NCI-H345 treated with DMSO at 0.1 percent for 48 hours (cell line): ENCODE data around the gene MASP2.
"Not testable (repeated sequence)": the region's sequence is repeated elsewhere in the genome, so short reads cannot be mapped to it uniquely, and the experiment has no call there.

Experiments used
- DNase-seq: peaks from one replicate; lab custom pipeline; 2025; ENCODE audit not compliant: unreplicated experiment; lab: John Stamatoyannopoulos, UW

The MASP2 gene

DNA sequence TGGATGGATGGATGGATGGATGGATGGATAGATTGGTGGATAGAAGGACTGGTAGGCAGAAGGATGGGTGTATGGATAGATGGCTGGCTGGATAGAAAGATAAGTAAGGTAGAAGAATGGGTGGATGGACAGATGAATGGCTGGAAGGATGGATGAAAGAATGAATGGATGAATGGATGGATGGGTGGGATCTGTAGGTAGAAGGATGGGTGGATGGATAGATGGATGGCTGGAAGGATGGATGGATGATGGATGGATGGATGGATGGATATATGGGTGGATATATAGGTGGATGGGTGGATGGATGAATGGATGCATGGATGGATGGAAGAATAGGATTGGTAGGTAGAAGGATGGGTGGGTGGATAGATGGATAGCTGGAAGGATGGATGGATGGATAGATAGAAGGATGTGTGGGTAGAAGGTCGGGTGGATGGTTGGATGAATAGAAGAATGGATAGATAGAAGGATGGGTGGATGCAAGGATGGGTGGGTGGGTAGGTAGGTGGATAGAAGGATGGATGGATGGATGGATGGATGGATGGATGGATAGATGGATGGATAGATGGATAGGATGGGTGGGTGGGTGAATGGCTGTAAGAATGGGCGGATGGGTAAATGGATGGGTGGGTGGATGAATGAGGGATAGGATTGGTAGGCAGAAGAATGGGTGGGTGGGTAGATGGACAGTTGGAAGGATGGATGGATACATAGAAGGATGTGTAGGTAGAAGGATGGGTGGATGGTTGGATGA is 7.5 kb downstream of the MASP2 start:
- no peak for DNase-seq

- DNase-seq, result peak; percentile 87
These were observed 9.3 kb downstream of the MASP2 start for GRCh38 chr1:11037740-11038182.

- not testable (repeated sequence) for DNase-seq
These were observed 9.9 kb downstream of the MASP2 start for GRCh38 chr1:11037019-11037739.

DNA sequence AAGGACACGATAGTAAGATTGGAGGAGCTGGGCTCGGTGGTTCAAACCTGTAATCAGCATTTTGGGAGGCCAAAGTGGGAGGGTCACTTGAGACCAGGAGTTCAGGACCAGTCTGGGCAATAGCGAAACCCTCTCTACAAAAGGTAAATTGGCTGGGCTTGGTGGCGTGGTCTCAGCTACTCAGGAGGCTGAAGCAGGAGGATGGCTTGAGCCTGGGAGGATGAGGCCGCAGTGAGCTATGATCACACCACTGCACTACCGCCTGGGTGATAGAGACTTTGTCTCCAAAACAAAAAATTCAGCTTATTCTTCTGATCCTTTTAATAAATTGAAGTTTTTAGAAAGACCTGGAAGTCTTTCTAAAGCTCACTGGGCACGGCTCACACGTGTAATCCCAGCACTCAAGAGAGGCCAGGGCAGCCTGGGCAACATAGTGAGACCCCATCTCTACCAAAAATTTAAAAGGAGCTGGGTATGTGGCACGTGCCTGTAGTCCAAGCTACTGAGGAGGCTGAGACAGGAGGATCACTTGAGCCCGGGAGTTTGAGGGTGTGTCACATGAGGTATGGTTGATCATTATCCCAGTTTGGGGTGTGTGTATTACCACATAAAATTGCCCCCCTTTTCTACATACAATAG is 15.3 kb downstream of the MASP2 start:
- DNase-seq, result no peak

DNA sequence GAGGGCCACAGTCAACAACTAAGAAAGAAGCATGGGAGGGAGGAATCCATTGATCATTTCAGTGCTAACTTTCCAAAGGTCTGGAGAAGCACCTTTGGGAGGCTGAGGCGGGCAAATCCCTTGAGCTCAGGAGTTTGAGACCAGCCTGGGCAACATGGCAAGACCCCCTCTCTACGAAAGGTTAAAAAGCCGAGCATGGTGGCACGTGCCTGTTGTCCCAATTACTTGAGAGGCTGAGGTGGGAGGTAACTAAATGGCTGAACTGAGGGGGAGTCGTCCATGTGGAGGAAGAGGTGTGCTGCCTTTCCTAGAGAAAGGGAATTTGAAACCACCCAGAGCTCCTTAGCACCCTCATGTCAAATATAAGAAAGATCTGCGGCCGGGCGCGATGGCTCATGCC is 16.2 kb downstream of the MASP2 start:
- no peak for DNase-seq

DNA sequence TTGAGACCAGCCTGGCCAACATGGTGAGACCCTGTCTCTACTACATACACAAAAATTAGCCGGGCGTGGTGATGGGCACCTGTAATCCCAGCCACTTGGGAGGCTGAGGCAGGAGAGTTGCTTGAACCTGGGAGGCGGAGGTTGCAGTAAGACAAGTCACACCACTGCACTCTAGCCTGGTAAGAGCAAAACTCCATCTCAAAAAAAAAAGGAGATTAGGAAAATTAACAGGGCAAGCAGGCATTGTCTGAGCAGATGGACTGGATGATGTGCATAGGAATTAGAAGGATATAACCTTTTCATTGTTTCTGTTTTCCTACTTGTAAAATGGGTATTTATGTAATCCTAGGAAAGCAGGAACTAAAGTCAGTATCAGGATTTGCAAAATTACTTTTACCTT is 19.0 kb downstream of the MASP2 start:
- no peak for DNase-seq

DNA sequence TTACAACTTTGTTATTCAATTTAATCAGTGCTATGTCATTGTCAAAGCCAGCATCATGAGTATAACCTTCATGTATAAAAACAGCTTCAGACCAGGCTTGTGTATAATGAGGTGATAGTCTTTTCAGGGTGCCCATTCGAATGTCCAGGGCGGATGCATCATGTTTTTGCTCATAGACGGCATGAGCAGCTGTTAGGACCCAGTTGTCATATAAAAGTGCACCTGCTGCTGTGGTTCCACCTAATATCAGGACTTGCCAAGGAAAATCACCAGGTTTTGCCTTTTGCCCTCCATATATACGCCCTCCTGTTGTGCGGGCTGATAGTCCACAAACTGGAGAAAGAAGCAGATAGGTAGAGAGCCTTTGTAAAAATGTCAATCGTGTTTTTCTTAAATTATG is 19.7 kb downstream of the MASP2 start:
- no peak for DNase-seq

DNA sequence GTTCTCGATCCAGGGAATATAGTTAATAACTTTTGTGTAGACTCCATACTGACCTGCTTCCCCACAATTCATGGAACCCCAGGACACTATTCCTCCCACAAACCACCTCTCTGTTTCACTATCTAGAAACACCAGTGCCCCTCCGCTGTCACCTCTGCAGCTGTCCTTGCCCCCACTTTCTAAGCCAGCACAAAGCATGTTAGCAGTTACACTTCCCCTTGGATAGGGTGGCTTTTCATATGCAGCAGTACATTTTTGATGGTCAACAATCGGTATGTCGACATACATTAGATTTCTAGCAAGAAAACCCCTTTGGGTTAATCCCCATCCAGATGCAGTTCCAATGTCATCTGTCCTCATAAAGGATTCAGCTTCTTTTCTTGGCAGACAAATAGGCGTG is 20.1 kb downstream of the MASP2 start:
- no peak for DNase-seq

GRCh38 chr1:11026052-11026451 is 21.0 kb downstream of the MASP2 start:
- no peak for DNase-seq

DNA sequence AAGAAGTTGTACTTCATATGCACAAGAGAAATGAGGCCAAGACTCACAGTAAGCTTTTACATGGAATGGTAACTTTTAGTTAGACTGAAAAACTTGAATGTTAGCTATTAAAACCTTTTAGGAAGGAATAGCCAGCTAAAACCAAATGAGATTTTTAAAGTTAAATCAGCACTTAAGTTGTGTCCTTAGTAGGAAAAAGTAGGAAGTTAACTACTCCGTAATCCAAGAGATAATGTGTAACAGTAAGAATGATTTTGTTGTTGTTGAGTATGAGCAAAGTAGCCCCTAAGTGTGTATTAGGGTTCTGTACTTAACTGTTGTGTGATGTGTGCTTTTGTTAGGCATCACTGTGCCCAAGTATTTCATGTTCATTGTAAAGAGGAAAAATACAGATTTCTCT is 21.4 kb downstream of the MASP2 start:
- DNase-seq, result no peak

DNA sequence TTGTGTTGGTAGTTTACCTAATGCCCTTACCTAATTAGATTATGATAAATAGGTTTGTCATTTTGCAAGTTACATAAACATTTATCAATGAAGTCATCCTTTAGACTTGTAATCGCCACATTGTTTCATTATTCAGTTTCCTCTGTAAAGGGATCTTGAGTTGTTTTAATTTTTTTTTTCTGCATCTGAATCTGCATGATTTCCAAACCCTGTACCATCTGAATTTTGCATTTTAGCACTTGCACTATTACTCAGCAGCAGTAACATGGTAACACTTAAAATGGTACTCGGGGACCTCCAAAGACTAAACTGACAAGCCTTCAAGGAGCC is 22.2 kb downstream of the MASP2 start:
- no peak for DNase-seq

GRCh38 chr1:11024154-11024873 is 22.7 kb downstream of the MASP2 start:
- no peak for DNase-seq

DNA sequence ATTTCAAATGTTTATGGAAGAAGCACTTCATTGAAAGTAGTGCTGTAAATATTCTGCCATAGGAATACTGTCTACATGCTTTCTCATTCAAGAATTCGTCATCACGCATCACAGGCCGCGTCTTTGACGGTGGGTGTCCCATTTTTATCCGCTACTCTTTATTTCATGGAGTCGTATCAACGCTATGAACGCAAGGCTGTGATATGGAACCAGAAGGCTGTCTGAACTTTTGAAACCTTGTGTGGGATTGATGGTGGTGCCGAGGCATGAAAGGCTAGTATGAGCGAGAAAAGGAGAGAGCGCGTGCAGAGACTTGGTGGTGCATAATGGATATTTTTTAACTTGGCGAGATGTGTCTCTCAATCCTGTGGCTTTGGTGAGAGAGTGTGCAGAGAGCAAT is 23.8 kb downstream of the MASP2 start:
- DNase-seq, result no peak

DNA sequence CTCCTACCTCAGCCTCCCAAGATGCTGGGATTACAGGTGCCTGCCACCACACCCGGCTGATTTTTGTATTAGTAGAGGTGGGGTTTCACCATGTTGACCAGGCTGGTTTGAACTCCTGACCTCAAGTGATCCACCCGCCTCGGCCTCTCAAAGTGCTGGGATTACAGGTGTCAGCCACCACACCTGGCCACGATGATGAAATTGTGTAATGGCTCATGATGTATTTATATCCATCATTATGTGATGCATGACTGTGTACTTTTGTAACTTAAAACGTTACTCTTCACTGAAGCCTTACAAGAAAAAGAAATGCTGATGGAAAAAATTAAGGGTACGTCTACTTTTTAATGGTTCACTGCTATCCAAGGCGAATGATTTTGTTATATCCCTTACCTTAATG is 27.1 kb downstream of the MASP2 start:
- no peak for DNase-seq

GRCh38 chr1:11019358-11019757 is 27.7 kb downstream of the MASP2 start:
- DNase-seq, result not testable (repeated sequence)

DNA sequence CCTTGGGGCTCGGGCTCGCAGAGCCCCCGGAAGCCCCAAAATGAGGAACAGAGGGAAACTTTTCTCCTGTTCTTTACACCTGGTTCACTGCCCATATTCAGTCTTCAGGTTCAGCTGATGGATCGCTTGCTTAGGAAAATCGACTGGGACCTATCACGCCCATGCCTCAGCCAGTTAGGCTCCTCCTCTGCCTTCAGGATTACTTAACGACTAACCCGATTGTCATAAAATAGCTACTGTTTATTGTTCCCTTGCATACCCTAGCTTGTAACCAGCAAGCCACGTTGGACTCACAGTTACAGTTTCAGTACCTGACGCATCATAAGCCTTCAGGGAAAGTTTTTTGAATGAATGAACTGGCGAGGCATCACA is 33.9 kb downstream of the MASP2 start:
- no peak for DNase-seq

GRCh38 chr1:11012260-11013159 is 34.5 kb downstream of the MASP2 start, which contains the start of gene TARDBP:
TSS of gene TARDBP (plus strand) at chr1:11012654. CDS start at chr1:11013728, 1,074 bp downstream.
- peak; percentile 85 for DNase-seq

GRCh38 chr1:11000526-11000925 is 46.5 kb downstream of the MASP2 start:
- DNase-seq, result no peak

- no peak for DNase-seq
These were observed 50.9 kb downstream of the MASP2 start for GRCh38 chr1:10996100-10996499.

GRCh38 chr1:10992864-10993263 is 54.2 kb downstream of the MASP2 start:
- DNase-seq, result no peak
